Activated CD4-positive, alpha-beta T cell treated with anti-CD3 and anti-CD28 coated beads for 24 hours (primary cell): ENCODE measurements around the gene PEPD.

Source experiments
- DNase-seq, 2 donors: peaks; one replicate each; pipeline ENCODE4 v3.0.0-alpha.2; 2020; ENCODE audit warnings: low read depth in 2 of 2

PEPD gene

GRCh38 chr19:33362508-33363228 is 158.9 kb downstream of the PEPD start:
- DNase-seq = no peak

DNA sequence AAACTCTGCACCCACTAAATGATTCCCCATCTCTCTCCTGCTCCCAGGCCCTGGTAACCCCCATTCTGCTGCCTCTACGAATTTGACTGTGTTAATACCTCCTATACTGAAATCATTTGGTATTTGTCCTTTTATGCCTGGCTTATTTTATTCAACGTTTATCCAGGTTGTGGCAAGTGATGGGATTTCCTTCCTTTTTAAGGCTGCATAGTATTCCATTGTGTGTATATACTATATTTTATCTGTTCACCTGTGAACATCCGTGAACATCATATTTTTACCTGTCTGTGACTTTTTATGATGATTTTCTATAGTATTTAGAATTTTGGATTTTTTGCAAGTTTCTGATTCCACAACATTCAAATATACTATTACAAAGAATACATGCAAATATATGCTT is 162.0 kb downstream of the PEPD start:
- no peak for DNase-seq

GRCh38 chr19:33358408-33358807 is 163.2 kb downstream of the PEPD start:
- DNase-seq = no peak

DNA sequence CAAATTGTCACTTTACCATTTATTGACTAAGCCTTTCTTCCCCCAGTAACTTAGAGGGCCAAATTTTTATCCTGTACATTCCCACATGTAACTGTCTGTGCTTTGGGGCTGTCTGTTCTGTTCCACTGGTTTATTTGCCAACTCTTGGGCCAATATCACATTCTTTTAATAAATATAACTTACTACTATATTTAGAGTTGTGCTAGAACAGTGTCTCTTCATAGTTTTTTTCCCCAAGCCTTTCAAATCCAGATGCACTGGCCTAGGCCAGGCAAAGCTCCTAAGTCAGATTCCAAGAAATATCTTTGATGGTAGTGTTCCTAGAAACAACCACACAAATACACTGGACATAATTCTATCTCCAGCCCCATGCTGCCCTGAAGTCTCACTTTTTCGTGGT is 164.0 kb downstream of the PEPD start:
- no peak for DNase-seq

- DNase-seq = no peak
Measured at GRCh38 chr19:33355535-33355934, 166.1 kb downstream of the PEPD start.

- DNase-seq = no peak
Measured at GRCh38 chr19:33350538-33351309, 170.9 kb downstream of the PEPD start.

DNA sequence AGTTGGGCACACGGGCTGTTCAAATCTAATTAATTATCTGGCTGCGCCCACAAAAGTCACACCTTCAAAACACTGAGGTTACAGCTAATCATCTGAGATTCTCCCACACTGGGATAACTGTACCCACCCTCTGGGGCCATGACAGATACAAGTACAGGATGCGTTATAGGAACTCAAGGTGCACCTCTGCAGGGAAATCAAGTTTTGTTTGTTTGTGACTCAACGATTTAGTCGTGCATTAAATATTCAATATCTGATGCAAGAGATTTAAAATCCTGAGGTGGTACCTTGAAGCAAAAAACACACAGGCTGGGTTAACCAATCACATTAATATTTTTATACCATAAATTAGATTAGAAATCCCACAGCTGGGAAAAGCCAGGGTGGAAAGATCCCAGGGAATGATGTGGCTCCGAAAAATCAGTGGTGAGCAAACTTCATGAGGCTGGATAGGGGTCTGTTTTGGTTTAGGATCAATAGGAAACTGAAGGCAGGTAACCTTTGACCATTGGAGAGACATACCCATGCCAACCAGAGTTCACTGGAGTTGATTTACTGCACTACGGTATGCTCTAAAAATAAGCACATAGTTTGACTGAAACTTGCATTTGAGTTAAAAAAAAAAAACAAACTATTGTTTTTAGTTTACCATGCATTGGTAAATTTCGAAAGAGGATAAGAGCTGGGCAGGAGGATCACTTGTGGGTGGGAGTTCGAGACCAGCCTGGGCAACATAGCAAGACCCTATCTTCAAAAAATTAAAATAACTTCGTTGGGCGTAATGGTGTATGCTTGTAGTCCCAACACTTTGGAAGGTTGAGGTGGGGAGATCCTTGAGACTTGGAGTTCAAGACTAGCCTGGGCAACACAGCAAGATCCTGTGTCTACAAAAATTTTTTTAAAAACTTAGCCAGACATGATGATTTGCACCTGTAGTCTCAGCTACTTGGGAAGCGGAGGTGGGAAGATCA is 172.0 kb downstream of the PEPD start:
- no peak for DNase-seq

GRCh38 chr19:33348301-33349010 is 173.1 kb downstream of the PEPD start:
- DNase-seq = no peak

DNA sequence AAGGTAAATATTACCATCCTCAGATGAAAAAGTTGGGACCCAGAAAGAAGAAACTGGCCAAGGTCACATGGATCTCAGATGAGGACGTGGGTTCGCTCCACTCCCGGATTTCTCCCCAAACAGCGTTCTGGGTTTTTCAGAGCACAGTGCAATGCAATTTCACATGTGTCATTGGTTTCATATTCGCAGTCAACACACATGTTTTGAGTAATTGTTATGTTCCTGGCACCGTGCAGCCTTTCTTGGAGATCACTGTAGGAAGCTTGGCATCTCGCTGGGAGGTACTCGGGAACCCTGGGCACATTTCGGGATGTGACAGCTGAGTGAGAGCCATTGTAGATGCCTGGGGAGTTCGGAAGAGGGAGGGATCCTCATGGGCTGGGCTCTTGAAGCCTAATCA is 174.3 kb downstream of the PEPD start:
- DNase-seq = no peak

GRCh38 chr19:33346665-33347064 is 174.9 kb downstream of the PEPD start:
- no peak for DNase-seq

DNA sequence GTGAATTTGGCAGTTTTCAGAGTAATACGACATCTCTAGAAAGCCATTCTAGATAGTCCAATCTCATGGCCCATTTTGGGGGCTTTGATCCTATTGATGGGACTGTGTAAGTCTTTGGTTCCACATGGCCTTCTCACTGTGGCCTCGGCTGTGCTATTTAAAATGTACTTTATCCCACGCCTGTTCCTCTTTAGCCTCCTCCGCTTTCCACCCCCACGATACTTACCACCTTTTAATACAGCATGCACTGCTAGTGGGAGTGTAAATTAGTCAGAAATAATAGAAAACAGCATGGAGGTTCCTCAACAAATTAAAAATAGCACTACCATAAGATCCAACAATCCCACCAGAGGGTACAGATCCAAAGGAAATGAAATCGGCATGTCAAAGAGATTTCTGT is 176.4 kb downstream of the PEPD start:
- DNase-seq = no peak

DNA sequence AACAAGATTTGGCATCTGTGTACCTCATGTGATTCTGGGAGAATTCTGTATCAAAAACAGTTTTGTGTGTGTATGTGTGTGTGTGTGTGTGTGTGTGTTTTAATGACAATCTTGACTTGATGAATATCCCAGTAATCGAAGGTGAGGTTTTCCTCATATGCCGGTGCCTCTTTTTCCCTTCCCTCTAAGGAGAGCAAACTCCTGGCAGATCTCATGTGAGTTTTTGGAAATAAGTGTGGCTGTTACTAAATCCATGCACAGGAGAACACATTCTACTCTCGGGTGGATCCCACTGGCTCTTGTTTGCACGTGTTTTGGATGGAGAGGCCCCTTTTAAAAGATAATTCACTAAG is 177.0 kb downstream of the PEPD start:
- DNase-seq = no peak

DNA sequence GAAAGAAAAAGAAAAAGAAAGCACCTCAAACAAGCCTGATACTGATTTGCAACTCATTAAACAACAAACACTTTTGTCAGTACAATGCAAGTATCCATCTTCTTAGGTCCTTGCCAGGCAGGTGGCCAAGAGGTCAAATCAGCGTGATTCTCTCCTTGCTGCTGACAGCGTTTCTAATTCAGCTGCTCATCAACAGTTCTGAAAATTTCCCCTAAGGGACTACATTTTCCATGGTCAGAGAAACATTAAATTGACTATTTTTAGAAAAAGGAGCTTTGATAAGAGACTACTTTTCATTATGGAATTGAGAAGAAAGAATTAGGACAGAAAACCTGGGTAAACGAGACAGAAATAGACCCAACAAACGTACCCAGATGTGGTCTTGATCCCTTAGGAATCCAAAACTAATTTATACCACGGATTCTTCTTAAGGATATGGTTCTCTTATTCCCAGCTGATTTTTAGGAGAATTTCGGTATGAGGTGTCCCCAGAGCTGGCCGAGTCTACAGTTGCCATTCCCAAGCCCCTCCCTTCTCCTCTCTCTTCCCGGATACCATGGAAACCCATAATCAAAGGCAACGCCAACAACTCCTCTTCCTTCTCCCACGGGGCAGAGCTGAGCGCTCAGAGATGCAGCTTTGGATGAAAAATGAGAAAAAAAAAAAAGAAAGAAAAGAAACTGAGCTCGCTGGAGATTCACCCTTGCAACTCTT is 177.6 kb downstream of the PEPD start:
- DNase-seq = no peak

DNA sequence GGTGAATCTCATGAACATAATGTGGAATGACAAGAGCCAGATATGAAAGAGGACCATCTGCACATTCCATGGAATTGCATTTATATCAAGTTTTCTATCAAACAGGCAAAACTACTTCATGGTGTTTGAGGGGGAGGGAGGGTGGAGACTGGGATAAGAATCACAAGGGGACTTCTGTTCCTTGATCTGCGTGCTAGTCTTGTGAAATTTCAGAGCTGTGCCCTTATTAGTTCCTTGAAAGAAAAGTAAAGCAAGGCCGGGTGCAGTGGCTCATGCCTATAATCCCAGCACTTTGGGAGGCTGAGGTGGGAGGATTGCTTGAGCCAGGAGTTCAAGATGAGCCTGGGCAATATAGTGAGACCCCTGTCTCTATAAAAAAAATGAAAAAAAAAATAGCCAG is 178.3 kb downstream of the PEPD start:
- DNase-seq = no peak

DNA sequence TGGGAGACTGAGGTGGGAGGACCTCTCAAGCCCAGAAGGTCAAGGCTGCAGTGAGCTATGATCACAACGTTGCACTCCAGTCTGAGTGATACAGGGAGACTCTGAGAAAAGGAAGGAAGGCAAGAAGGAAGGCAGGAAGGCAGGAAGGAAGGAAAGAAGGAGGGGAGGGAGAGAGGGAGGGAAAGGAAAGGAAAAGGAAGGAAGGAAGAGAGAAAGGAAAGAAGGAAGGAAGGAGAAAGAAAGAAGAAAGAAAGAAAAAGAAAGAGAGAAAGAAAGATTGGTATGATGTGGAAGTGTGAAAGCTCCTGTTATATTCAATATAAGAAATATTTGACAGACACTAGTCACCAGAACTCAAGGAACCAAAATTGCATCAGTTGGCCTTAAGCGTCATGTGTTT is 180.6 kb downstream of the PEPD start:
- no peak for DNase-seq

DNA sequence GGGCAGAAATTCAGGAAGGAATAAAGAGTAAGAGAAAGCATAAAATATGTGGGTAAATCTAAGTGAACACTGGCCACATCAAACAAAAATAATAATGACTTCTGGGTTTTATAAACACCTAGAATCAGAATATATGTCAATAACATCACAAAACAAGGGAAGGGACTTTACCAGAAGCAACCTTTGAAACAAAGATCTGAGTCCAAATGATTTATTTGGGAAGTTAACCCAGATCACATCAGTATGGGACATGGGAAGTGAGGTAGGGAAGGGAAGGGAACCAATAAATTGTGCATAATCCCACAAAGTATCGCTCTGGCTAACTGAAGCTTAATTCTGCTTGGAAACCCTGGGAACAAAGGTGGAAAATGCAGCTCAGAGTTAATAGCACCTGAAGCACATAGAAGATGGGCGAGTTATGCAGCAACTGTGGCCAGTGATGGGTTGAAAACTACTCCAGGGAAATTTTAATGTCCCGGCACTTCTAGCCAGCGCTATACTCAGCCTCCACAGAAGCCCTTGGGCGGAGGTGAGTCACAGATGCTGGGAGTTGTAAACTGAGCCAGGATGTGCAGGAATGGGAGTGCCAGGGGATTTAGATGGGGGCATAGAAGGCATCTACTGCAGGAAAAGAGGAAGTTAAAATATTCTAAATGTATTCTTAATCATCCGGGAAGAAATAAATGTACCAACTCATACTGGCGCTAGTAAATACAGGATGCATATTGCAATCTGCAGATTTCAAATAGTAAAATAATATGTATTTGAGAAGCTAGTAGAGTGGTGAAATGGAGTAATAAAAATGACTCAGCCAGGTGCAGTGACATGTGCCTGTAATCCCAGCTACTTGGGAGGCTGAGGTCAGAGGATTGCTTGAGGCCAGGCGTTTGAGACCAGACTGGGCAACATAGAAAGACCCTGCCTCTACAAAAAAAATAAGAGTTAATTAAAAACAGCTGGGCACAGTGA is 182.3 kb downstream of the PEPD start:
- DNase-seq = no peak
